Hepatocyte (in vitro differentiated cells): ENCODE data around the gene SOBP.

Experiments used
- EZH2 ChIP-seq: fragments of 200-600 bp; sonication (generic); IDR thresholded peaks from 2 replicates; pipeline ENCODE4 v1.6.1; 2016; ENCODE audit warnings: antibody characterized with exemption, mild to moderate bottlenecking, borderline replicate concordance
- TF ChIP-seq, protein P1 (sequence below): fragments of 200-600 bp; sonication (generic); IDR thresholded peaks from 2 replicates; pipeline ENCODE4 v1.5.1; 2016; ENCODE audit warnings: antibody characterized with exemption, mild to moderate bottlenecking; ENCODE audit not compliant: poor library complexity

DNA sequence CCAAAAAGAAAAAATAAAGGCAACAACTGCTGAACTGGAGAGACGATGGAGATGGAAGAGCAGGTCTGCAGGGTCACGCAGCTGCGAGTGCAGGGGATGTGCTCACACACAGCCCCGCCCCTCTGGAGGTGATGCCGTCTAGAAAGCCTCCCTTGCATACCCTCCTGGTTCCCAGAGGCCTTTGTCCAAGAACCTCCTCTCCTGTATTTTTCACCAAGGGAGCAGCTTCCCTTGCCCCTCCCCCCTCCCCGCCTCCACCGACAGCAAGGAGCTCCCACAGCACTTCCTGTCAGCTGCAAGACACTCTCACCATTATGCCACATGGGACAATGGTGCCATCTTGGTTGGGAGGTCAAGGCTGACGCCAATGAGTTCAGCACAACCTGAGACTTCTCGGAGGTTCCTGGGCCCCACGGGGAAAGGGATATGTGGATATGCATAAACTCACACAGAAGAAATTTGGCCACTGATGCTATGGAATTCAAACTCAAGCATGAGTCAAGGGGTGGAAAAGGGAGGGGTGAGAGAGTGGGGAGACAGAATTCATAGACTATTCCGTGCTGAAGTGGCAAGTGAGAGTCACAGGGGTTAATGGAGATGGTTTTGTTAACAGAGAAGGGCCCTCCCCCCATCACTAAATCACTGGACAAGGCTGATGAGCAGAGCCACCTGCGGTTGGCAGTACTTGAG lies 201.3 kb downstream of the SOBP start:
- TF ChIP-seq, protein P1, sequence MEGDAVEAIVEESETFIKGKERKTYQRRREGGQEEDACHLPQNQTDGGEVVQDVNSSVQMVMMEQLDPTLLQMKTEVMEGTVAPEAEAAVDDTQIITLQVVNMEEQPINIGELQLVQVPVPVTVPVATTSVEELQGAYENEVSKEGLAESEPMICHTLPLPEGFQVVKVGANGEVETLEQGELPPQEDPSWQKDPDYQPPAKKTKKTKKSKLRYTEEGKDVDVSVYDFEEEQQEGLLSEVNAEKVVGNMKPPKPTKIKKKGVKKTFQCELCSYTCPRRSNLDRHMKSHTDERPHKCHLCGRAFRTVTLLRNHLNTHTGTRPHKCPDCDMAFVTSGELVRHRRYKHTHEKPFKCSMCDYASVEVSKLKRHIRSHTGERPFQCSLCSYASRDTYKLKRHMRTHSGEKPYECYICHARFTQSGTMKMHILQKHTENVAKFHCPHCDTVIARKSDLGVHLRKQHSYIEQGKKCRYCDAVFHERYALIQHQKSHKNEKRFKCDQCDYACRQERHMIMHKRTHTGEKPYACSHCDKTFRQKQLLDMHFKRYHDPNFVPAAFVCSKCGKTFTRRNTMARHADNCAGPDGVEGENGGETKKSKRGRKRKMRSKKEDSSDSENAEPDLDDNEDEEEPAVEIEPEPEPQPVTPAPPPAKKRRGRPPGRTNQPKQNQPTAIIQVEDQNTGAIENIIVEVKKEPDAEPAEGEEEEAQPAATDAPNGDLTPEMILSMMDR, result no peak
- no peak for TF ChIP-seq EZH2
